GM19351 (cell line): Measurements from ENCODE around the gene GULP1.

Experiments used
- ATAC-seq: cut with Tn5 transposase; IDR thresholded peaks from one replicate; pipeline ENCODE4 v1.9.1; 2021; ENCODE audit warnings: mild to moderate bottlenecking, moderate library complexity; ENCODE audit not compliant: unreplicated experiment

GULP1 gene

GRCh38 chr2:188322569-188323551, 31.2 kb downstream of the GULP1 start:
- no peak for ATAC-seq

DNA sequence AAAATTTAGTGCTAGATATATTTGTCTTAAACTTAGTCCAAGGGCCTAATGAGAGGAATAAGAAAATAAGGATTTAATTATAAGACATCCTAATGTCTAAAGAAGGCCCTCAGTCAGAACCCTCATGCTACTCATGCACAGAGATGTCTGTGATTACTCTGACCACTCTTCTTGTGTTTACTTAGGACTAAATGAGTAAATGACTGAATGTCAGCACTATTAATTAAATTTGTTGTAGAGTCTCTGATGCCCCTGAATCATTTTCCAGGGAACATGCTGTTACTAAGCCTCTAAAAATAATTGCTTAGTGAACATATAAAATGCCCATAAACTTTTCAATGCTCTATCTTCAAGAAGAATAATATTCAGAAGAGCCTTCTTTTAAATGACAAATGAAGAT, 32.4 kb downstream of the GULP1 start:
- ATAC-seq = no peak

- no peak for ATAC-seq
Observed at GRCh38 chr2:188326290-188326668, 34.6 kb downstream of the GULP1 start.

DNA sequence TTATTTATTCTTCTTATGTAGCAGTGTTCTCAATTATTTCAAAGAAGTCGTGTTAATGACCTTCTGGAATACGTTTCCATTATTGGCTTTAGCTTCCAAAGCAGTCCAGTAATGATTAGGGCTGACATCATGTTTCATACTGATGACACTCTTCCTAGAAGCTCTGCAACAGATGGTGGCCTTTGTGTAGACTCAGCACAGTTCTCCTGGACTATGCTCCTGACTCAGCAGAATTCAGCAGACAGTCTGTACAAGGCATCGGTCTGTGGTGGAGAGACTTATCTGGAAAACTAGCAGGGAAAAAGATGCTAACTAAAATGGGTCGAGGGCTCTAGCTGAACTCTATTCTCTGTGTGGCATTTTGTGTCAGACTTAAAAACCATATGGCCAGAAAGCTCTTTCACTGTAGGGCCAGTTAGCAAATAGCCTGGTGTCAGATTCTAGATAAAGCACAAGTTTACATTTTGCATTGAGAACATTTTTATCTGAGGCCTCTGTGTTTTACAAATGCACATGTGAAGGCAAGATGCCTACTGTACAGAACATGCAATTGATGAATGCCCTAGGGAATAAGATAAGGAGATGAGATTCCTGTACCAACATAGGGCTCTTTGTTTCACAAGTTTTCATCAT, 35.1 kb downstream of the GULP1 start:
- ATAC-seq = no peak

DNA sequence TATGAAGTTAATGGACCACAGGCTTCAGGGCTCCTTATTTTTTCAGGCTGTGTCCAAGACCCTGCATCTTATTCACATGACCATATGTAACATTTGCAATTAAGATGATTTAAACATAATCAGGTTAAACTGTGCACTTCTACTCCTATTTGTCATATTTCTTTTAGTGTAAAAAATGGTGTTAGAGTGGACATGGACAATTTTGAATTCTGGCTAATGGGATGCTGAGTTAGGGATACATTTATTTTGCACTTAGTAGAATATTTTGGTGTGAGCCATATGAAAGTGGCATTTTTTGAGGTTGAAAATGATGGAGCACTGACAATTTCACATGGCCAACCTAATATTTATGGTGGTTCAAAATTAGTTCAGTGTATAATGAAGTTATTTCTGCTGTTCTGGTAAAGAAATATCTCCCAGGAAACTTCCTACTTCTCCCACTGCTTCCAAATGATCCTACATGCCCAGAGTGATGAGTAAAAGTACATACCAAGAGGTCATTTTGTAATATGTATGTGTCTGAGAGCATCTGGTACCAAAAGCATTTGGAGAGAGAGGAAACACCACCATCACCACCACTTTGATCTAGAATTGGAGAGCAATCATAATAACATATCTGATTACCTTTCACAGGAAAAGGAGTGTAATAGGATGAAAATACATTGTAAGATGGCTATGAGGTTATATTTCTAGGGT, 36.0 kb downstream of the GULP1 start:
- no peak for ATAC-seq

DNA sequence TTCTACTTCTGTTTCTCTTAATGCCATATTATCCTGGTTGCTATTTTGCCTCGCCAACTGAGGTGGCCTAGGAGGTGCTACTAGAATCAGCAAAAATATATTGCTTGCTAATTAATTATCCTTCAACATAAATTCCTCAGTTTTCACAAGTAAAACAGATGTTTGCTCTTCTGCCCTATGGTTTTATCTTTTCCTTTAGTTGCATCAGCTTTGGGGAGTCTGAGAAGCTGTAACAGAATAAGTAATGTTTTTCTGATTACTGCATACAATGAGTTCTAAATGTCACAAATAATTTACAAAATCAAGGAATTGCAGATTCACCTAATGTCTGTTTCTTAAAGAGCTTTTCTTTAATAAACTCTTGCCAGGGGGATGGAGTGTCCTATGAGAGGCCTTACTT, 36.7 kb downstream of the GULP1 start:
- ATAC-seq = no peak

- ATAC-seq = no peak
Observed at GRCh38 chr2:188330316-188331053, 38.8 kb downstream of the GULP1 start.

DNA sequence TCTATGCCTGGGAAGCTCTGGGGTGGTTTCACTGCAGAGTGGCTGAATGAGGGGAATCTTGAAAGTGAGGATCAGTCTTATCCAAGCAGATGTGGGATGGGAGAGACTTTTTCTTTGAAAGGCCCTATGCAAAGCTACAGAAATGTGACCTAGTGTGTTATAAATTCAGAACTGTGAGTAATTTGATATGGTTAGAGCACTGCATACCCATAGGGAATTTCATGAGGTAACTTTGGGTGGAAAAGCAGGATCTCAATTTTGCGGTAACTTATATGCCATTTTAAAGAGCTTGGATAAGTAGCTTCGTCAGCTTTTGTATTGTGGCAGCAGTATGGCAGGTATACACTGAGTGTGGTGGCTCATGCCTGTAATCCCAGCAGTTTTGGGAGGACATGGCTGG, 40.9 kb downstream of the GULP1 start:
- ATAC-seq = no peak

- ATAC-seq = no peak
Observed at GRCh38 chr2:188333751-188334524, 42.3 kb downstream of the GULP1 start.

DNA sequence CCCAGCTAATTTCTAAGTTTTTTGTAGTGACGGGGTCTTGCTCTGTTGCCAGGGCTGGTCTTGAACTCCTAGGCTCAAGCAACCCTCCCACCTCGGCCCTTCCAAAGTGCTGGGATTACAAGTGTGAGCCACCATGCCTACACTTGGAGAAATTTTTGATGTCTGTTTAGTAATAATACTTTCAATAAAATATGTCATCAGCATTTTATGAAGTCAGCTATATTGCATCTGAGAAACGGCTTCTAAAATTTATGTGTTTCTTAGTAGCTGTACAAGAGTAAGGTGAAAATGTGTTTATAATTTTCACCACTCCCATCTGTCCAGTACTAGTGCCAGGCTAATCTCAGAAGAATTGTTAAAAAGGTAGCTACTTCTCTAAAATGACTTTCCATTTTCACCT, 46.8 kb downstream of the GULP1 start:
- no peak for ATAC-seq

GRCh38 chr2:188340257-188340656, 48.6 kb downstream of the GULP1 start:
- no peak for ATAC-seq

- ATAC-seq = no peak
Observed at GRCh38 chr2:188345020-188345419, 53.3 kb downstream of the GULP1 start.

GRCh38 chr2:188345426-188345825, 53.8 kb downstream of the GULP1 start:
- ATAC-seq = no peak

DNA sequence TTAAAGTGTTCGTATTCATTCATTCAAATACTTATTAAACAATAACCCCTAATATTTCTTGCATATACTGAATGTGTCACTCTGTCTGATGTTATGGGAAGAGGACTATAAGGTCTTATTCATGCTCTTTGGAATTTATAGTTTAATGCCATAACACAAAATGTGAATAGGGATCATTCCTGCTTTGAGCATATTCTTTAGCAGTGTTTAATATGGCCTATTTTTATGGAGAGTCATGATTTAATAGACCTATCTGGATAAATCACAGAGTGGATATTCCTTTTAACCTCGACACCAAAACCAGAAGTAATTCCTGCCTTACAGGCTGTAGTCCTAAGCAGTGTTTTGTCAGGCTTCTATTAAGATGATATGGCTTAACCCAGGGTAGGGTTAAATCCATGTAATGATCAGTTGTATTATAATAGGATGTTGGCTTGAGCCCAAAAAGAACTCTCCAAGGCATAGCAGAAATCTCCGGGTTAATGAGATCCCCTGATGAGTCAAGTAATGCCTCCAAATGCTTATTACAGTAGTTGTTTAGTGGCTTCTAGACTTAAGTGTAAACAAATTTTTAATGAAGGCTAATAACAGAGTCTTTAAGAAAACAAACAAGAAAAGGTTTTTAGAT, 54.3 kb downstream of the GULP1 start:
- ATAC-seq = no peak

DNA sequence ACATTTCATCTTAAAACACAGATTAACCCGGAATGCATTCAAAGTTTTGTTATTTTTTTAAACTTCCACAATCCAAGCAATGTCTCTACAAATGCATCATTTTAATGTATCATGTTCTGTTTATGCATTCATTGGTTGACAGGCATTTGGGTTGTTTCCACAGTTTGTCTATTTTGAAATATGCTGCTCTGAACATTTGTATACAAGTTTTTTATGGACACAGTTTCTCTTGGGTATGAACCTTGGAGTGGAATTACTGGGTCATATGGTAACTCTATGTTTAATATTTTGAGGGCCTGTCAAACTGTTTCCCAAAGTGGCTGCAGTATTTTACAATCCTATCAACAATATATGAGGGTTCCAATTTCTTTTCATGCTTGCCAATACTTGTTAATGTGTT, 57.3 kb downstream of the GULP1 start:
- ATAC-seq = no peak

GRCh38 chr2:188353282-188353681, 61.6 kb downstream of the GULP1 start:
- ATAC-seq = no peak

DNA sequence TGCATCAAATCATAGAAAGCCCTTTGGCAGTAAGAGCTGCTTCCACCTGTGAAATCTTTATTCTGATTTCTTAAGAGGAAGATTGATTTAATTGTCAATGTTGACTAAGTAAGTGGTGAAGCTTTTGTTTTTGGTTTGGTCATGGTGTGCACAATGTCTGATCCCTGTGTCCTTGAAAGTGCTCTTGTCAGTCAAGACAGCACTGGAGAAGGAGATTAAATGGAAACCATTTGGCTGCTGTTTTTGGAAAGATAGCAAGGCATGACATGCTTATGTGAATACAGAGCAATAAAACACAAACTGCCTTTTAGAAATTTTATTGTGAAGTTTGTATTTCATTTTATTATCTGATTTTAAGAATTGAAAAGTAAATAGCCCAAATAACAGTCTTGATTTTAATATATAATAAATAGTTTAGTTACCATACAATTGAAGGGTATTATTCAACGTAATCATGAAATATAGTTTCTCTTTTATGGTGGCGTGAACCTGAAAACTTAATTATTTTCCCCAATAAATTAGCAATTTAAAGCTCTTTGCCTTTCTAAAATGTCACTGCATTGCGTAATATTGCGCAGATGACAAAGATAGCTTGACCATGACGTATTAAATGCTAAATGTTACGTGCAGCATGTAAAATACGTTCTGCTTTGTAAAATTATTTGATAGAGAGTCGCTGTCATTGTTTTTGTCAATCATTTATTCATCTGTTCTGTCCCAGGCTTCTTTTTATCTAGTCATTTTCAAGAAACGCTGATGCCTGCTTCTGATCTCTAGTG, 69.0 kb downstream of the GULP1 start:
- no peak for ATAC-seq

DNA sequence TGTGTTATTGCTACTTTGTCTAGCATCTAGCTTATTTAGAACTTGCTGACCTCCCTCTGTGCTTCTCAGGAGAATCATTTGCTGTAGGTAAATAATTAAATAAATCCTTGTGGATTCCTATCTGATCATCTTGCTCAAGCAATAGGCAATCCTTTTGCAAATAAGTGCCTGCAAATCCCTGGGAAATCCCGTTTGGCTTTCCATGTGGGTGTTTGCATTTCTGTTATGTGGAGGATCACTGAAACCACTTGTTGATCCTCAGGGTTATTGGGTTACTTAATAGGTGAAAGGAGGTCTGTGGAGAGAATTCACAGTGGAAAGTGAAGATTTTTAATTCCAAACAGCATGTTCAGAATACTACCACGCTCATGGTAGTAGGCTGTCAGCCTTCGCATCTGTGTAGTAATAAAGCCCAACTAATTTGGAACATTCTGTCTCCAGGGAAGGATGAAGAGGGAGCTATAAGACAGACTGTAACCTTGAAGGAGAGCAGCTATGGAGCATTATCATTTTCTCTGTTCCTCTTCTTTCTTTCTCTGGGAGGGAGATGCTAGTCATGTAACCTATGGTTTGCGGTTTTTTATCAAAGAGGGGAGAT, 72.5 kb downstream of the GULP1 start:
- no peak for ATAC-seq
